K562 (cell line): ENCODE results near the gene SLC44A5.

ENCODE experiments used
- GTF2F1 ChIP-seq: IDR thresholded peaks from 2 replicates; pipeline ENCODE4 v1.6.1; 2011; ENCODE audit warnings: low read depth, low read length, improper control_type of control experiment
- KLF1 ChIP-seq: fragments of 450-650 bp; IDR thresholded peaks from 2 replicates; pipeline ENCODE4 v1.6.1; 2016; ENCODE audit warnings: missing genetic modification characterization, missing compliant biosample characterization
- MAX ChIP-seq: sonication (generic); formaldehyde crosslinking; IDR thresholded peaks from 2 replicates; pipeline ENCODE4 v1.9.0; 2022; ENCODE audit warnings: mild to moderate bottlenecking, missing genetic modification reagents
- POLR2A ChIP-seq: fragments of 450-650 bp; conservative IDR thresholded peaks from 2 replicates; pipeline ENCODE4 v1.6.1; 2016
- ZSCAN29 ChIP-seq: fragments of 450-650 bp; IDR thresholded peaks from 2 replicates; pipeline ENCODE4 v1.6.1; 2017

GRCh38 chr1:75641325-75641724, 30.4 kb upstream of the SLC44A5 start:
- TF ChIP-seq ZSCAN29 (no peak), POLR2A (no peak), KLF1 (tag) (no peak), MAX (no peak), GTF2F1 (no peak)
